H1 (cell line): ENCODE measurements around the gene RAB11A. TPM values are rescaled to one million over a fixed set of nuclear protein-coding genes. Genes with fewer than 3 reads are reported as not detected.

Source experiments
- CTCF ChIA-PET: fragments of 300-600 bp; sonication (Branson Sonifier 250); formaldehyde crosslinking; loops from one replicate; lab custom pipeline; 2021; ENCODE audit not compliant: partially characterized antibody; lab: Charles Lee
- POLR2A ChIA-PET: fragments of 300-600 bp; sonication (Branson Sonifier 250); formaldehyde crosslinking; loops from one replicate; lab custom pipeline; 2021; ENCODE audit warnings: inconsistent platforms; ENCODE audit not compliant: partially characterized antibody; lab: Charles Lee
- DNase-seq, 2 experiments: peaks; one replicate each; pipeline versions ENCODE4 v3.0.0 to v3.0.0-alpha.2; 2010 to 2022; ENCODE audit warnings: low spot score in 2 of 2, low read depth in 1 of 2, mixed read lengths in 1 of 2
- FAIRE-seq: peaks from 2 replicates; lab custom pipeline; 2011; peaks lifted over from hg19 to GRCh38; lab: Jason Lieb, UNC
- H2AFZ ChIP-seq: 2 replicates; pipeline ENCODE4 v1.8.1; 2012; ENCODE audit warnings: low read length, inconsistent platforms
- H2AK5ac ChIP-seq: 2 replicates; pipeline ENCODE4 v1.6.1; 2013; ENCODE audit warnings: low read depth, low read length
- H2BK120ac ChIP-seq: replicated peaks from 2 replicates; pipeline ENCODE3; 2013; ENCODE audit warnings: low read depth, low read length, inconsistent platforms
- H2BK12ac ChIP-seq: 2 replicates; pipeline ENCODE4 v1.6.1; 2013; ENCODE audit warnings: low read depth, low read length
- H2BK15ac ChIP-seq: 2 replicates; pipeline ENCODE4 v1.6.1; 2013; ENCODE audit warnings: low read length
- H2BK20ac ChIP-seq: 2 replicates; pipeline ENCODE4 v1.6.1; 2013; ENCODE audit warnings: low read length
- H2BK5ac ChIP-seq: 2 replicates; pipeline ENCODE4 v1.6.1; 2013; ENCODE audit warnings: low read depth, low read length
- H3K14ac ChIP-seq: 2 replicates; pipeline ENCODE4 v1.6.1; 2013; ENCODE audit warnings: inconsistent platforms; ENCODE audit not compliant: insufficient read length
- H3K18ac ChIP-seq: 2 replicates; pipeline ENCODE4 v1.6.1; 2013; ENCODE audit warnings: low read length; ENCODE audit errors: extremely low read depth
- H3K23ac ChIP-seq: 2 replicates; pipeline ENCODE4 v1.6.1; 2013; ENCODE audit warnings: inconsistent platforms; ENCODE audit not compliant: insufficient read length
- H3K23me2 ChIP-seq: 2 replicates; pipeline ENCODE4 v1.6.1; 2013; ENCODE audit warnings: low read depth, low read length
- H3K27ac ChIP-seq: 2 replicates; pipeline ENCODE4 v1.6.1; 2011; ENCODE audit warnings: low read depth, low read length, inconsistent platforms
- H3K27me3 ChIP-seq, 4 experiments: replicated peaks in 1 of 4; 1 replicate in 1 of 4; 2 replicates in 3 of 4; pipeline versions ENCODE4 v1.6.1 to v1.8.1; 2011 to 2013; ENCODE audit warnings: low read length in 3 of 4, mild to moderate bottlenecking in 3 of 4, inconsistent platforms in 2 of 4, mixed read lengths in 2 of 4, moderate library complexity in 1 of 4; ENCODE audit not compliant: control insufficient read depth in 3 of 4, insufficient read depth in 3 of 4; ENCODE audit errors: extremely low read depth in 1 of 4
- H3K36me3 ChIP-seq, 4 experiments: 2 replicates each; pipeline versions ENCODE4 v1.6.1 to v1.8.1; 2011 to 2013; ENCODE audit warnings: mild to moderate bottlenecking in 4 of 4, low read length in 3 of 4, moderate library complexity in 2 of 4, control low read depth in 1 of 4, inconsistent platforms in 1 of 4; ENCODE audit not compliant: insufficient read depth in 4 of 4, control insufficient read depth in 2 of 4
- H3K4ac ChIP-seq: replicated peaks from 2 replicates; pipeline ENCODE3; 2013; ENCODE audit warnings: low read length, low read depth, mixed read lengths, inconsistent platforms; ENCODE audit not compliant: insufficient read length
- H3K4me1 ChIP-seq, 4 experiments: replicated peaks in 1 of 4; 1 replicate in 1 of 4; 2 replicates in 3 of 4; pipeline versions ENCODE4 v1.6.1 to v1.8.1; 2011 to 2013; ENCODE audit warnings: low read length in 3 of 4, inconsistent platforms in 2 of 4, mixed read lengths in 1 of 4; ENCODE audit not compliant: insufficient read depth in 4 of 4, control insufficient read depth in 3 of 4
- H3K4me2 ChIP-seq, 2 experiments: 2 replicates each; pipeline versions ENCODE4 v1.6.1 to v1.8.1; 2011 to 2013; ENCODE audit warnings: low read depth in 2 of 2, low read length in 2 of 2, control low read depth in 1 of 2, inconsistent platforms in 1 of 2, mild to moderate bottlenecking in 1 of 2; ENCODE audit not compliant: insufficient read depth in 1 of 2
- H3K4me3 ChIP-seq, 4 experiments: fragments of 200-600, 300-600 bp in 1 of 4; sonication (generic), shearing (Covaris generic), sonication (Bioruptor Twin) in 1 of 4; 2 replicates each; pipeline versions ENCODE4 v1.5.1 to v1.8.1; 2011 to 2016; ENCODE audit warnings: low read length in 4 of 4, low read depth in 3 of 4, control low read depth in 2 of 4, inconsistent platforms in 2 of 4, mild to moderate bottlenecking in 2 of 4, mixed read lengths in 1 of 4, moderate library complexity in 1 of 4; ENCODE audit not compliant: insufficient read depth in 2 of 4; ENCODE audit errors: extremely low read depth in 1 of 4
- H3K56ac ChIP-seq: replicated peaks from 2 replicates; pipeline ENCODE3; 2013; ENCODE audit warnings: low read depth, mild to moderate bottlenecking, mixed read lengths, low read length, inconsistent platforms; ENCODE audit not compliant: insufficient read length
- H3K79me1 ChIP-seq: 2 replicates; pipeline ENCODE4 v1.6.1; 2013; ENCODE audit warnings: low read depth, low read length, control low read depth
- H3K79me2 ChIP-seq, 2 experiments: 2 replicates each; pipeline versions ENCODE4 v1.6.1 to v1.8.1; 2012 to 2013; ENCODE audit warnings: low read length in 2 of 2, mild to moderate bottlenecking in 2 of 2, inconsistent platforms in 1 of 2; ENCODE audit not compliant: insufficient read depth in 2 of 2, control insufficient read depth in 1 of 2
- H3K9ac ChIP-seq, 4 experiments: replicated peaks in 1 of 4; 1 replicate in 1 of 4; 2 replicates in 3 of 4; pipeline versions ENCODE4 v1.6.1 to v1.8.1; 2011 to 2013; ENCODE audit warnings: low read depth in 3 of 4, low read length in 3 of 4, control low read depth in 2 of 4, mild to moderate bottlenecking in 2 of 4, moderate library complexity in 2 of 4, inconsistent platforms in 1 of 4; ENCODE audit errors: extremely low read depth in 1 of 4
- H3K9me3 ChIP-seq, 2 experiments: 2 replicates each; pipeline versions ENCODE4 v1.6.1 to v1.8.1; 2012 to 2013; ENCODE audit warnings: mild to moderate bottlenecking in 2 of 2, moderate library complexity in 2 of 2, control low read depth in 1 of 2, inconsistent platforms in 1 of 2, low read depth in 1 of 2, low read length in 1 of 2, mixed read lengths in 1 of 2; ENCODE audit not compliant: insufficient read depth in 2 of 2
- H4K20me1 ChIP-seq, 2 experiments: replicated peaks in 1 of 2; 2 replicates each; pipeline versions ENCODE3 to v1.8.1; 2011 to 2013; ENCODE audit warnings: inconsistent platforms in 2 of 2, low read length in 2 of 2, mild to moderate bottlenecking in 1 of 2; ENCODE audit not compliant: insufficient read depth in 2 of 2, control insufficient read depth in 1 of 2
- H4K5ac ChIP-seq: 2 replicates; pipeline ENCODE4 v1.6.1; 2013; ENCODE audit warnings: low read length, low read depth, mixed read lengths, inconsistent platforms; ENCODE audit not compliant: insufficient read length
- H4K8ac ChIP-seq: 2 replicates; pipeline ENCODE4 v1.8.0; 2013; ENCODE audit warnings: mild to moderate bottlenecking, moderate library complexity, low read length, inconsistent platforms; ENCODE audit not compliant: insufficient read depth; ENCODE audit errors: extremely low read depth
- H4K91ac ChIP-seq: replicated peaks from 2 replicates; pipeline ENCODE3; 2013; ENCODE audit warnings: low read length, mixed read lengths, inconsistent platforms; ENCODE audit not compliant: insufficient read length
- CHD2 ChIP-seq: IDR thresholded peaks from 2 replicates; pipeline ENCODE4 v1.6.1; 2012; ENCODE audit warnings: low read length, improper control_type of control experiment
- FOSL1 ChIP-seq: IDR thresholded peaks from 2 replicates; pipeline ENCODE4 v1.6.1; 2011; ENCODE audit warnings: mild to moderate bottlenecking, low read depth, low read length, moderate library complexity; ENCODE audit not compliant: insufficient read depth
- GABPA ChIP-seq: IDR thresholded peaks from 2 replicates; pipeline ENCODE4 v1.6.1; 2011; ENCODE audit warnings: mild to moderate bottlenecking, low read length, moderate library complexity, borderline replicate concordance; ENCODE audit not compliant: insufficient read depth
- JUN ChIP-seq: IDR thresholded peaks from 2 replicates; pipeline ENCODE4 v1.6.1; 2011; ENCODE audit warnings: low read depth, mild to moderate bottlenecking, improper control_type of control experiment, low read length
- RAD21 ChIP-seq, 2 experiments: IDR thresholded peaks in 1 of 2; conservative IDR thresholded peaks in 1 of 2; 2 replicates each; pipeline ENCODE4 v1.6.1; 2011; ENCODE audit warnings: low read depth in 2 of 2, low read length in 2 of 2, improper control_type of control experiment in 1 of 2, inconsistent platforms in 1 of 2, mild to moderate bottlenecking in 1 of 2, moderate library complexity in 1 of 2
- SP4 ChIP-seq: IDR thresholded peaks from 2 replicates; pipeline ENCODE4 v1.6.1; 2012; ENCODE audit warnings: low read length, inconsistent platforms
- TAF7 ChIP-seq: optimal IDR thresholded peaks from 2 replicates; pipeline ENCODE3; 2011; ENCODE audit warnings: low read depth, mild to moderate bottlenecking, inconsistent platforms, low read length, moderate library complexity, borderline replicate concordance
- TEAD4 ChIP-seq: IDR thresholded peaks from 2 replicates; pipeline ENCODE4 v1.6.1; 2012; ENCODE audit warnings: low read depth, low read length, inconsistent platforms, mixed read lengths
- WGBS, 2 experiments: shearing (Covaris generic) in 1 of 2; methylation state at CpG; one replicate each; pipeline versions ENCODE4 v1.1.6 to v1.1.7; 2013 to 2015; ENCODE audit warnings: low lambda C conversion rate in 2 of 2, mixed read lengths in 2 of 2, inconsistent platforms in 1 of 2, low coverage in 1 of 2, missing lambda C conversion rate in 1 of 2; ENCODE audit not compliant: insufficient replicate concordance in 2 of 2, insufficient coverage in 1 of 2, insufficient read length in 1 of 2; ENCODE audit errors: extremely low coverage in 1 of 2, missing lambda C conversion rate in 1 of 2; 5-methylcytosine and 5-hydroxymethylcytosine counted together
- polyA plus RNA-seq, 7 experiments: library from polyadenylated mRNA; depleted of rRNA in 3 of 7; stranded (reverse) in 5 of 7; unstranded in 2 of 7; fragments of >200 nt in 5 of 7; fragments of 200-250 nt in 2 of 7; gene quantifications; 1 replicate in 5 of 7; 2 replicates in 1 of 7; 4 replicates in 1 of 7; pipeline versions ENCODE4 v1.2.1 to v1.2.3, GENCODE V29; 2011 to 2013; ENCODE audit warnings: missing spikeins in 2 of 7, mixed read lengths in 2 of 7
- total RNA-seq: library from RNA; stranded (reverse); fragmentation: NEBNext Ultra II Directional; extraction: Animal tissue kit (Norgen Biotek cat#: 25700); gene quantifications from 2 replicates; pipeline ENCODE4 v1.2.1, GENCODE V29; 2021

The RAB11A gene
- total and polyA plus RNA-seq, 2 of the 8 experiments (the other 6 are each of a cell fraction or from before 2014, with no cell fraction given): 211 to 254 TPM

GRCh38 chr15:65822316-65822715 is 47.0 kb upstream of the RAB11A start:
- Histone ChIP-seq H4K8ac (no peak overlapping the region), H3K27me3 (no peaks in the 10 kb centered on the region), H3K14ac (no peak overlapping the region), H3K4me2 (no peak overlapping the region), H3K56ac (no peak overlapping the region), H3K18ac (no peak overlapping the region), H3K4me3 (no peak overlapping the region), H4K20me1 (no peaks in the 10 kb centered on the region), H3K36me3 (no peaks in the 10 kb centered on the region), H3K79me1 (no peaks in the 10 kb centered on the region), H2BK20ac (no peak overlapping the region), H3K4me1 (peaks cover 0 to 4% (median 1%) of the 10 kb centered on the region in 4 experiments; a peak in 3 of 7 replicates), H3K79me2 (no peaks in the 10 kb centered on the region), H2AK5ac (no peak overlapping the region), H3K4ac (no peak overlapping the region), H3K9me3 (no peaks in the 10 kb centered on the region), H4K91ac (no peak overlapping the region), H3K9ac (no peak overlapping the region), H2BK15ac (no peak overlapping the region), H3K23me2 (no peaks in the 10 kb centered on the region), H2BK12ac (no peak overlapping the region), H2BK5ac (no peak overlapping the region), H2BK120ac (no peak overlapping the region), H3K27ac (no peak overlapping the region), H4K5ac (no peak overlapping the region), H2AFZ (no peak overlapping the region), H3K23ac (no peak overlapping the region)
- DNase-seq (no peak), FAIRE-seq (no peak)
- TF ChIP-seq TEAD4: no peak
- TF ChIP-seq SP4: no peak
- no peak for TF ChIP-seq GABPA
- TF ChIP-seq CHD2: no peak
- no peak for TF ChIP-seq TAF7
- no peak for TF ChIP-seq FOSL1
- TF ChIP-seq RAD21 (IDR thresholded peaks at IDR 0.05 in 1 of 2, conservative IDR thresholded peaks at IDR 0.05 in 1 of 2; ENCODE audit: low read depth in 2 of 2, low read length in 2 of 2): no peak
- TF ChIP-seq JUN: no peak
- WGBS, 2 experiments: 93% methylated on average over 3 of the region's 3 CpGs; no CpG with 5 or more reads in 1 of the 2 experiments
- ChIA-PET CTCF (interaction anchor here (0.6 to 4.0 kb wide), 5 partner anchors 9 to 320 kb away, joined by 3 to 43 read pairs (median 6); no protein-coding TSS in a partner anchor), POLR2A (interaction anchor here (0.9 kb wide), 1 partner anchor 47 kb away, joined by 3 read pairs; the partner anchor contains the start of gene RAB11A)
